Central memory CD8-positive, alpha-beta T cell (primary cell): Measurements from ENCODE around the gene IL17RB.

Experiments
- ATAC-seq: fragments of 150-1000 bp; cut with Tn5 transposase; replicated peaks from 2 replicates; pipeline ENCODE4 v1.10.0; 2022; ENCODE audit warnings: mild to moderate bottlenecking, moderate FRiP score, moderate number of reproducible peaks; ENCODE audit not compliant: poor library complexity, severe bottlenecking; ENCODE audit errors: extremely low read depth
- DNase-seq, 2 donors: peaks; one replicate each; pipeline ENCODE4 v3.0.0; 2021; ENCODE audit warnings: low spot score in 2 of 2
- H3K27ac Mint-ChIP-seq: one replicate; pipeline ENCODE4 v1.8.0; 2022; ENCODE audit warnings: low read depth, mild to moderate bottlenecking, moderate library complexity, mixed read lengths
- H3K27me3 Mint-ChIP-seq: one replicate; pipeline ENCODE4 v1.8.0; 2022; ENCODE audit warnings: mixed read lengths
- H3K36me3 Mint-ChIP-seq: one replicate; pipeline ENCODE4 v1.8.0; 2022; ENCODE audit warnings: mild to moderate bottlenecking, moderate library complexity, mixed read lengths; ENCODE audit not compliant: insufficient read depth
- H3K4me1 Mint-ChIP-seq: one replicate; pipeline ENCODE4 v1.8.0; 2022; ENCODE audit warnings: mixed read lengths
- H3K4me3 Mint-ChIP-seq: one replicate; pipeline ENCODE4 v1.8.0; 2022; ENCODE audit warnings: mild to moderate bottlenecking, moderate library complexity, mixed read lengths
- H3K9me3 Mint-ChIP-seq: one replicate; pipeline ENCODE4 v1.8.0; 2022; ENCODE audit warnings: mixed read lengths

Gene IL17RB

DNA sequence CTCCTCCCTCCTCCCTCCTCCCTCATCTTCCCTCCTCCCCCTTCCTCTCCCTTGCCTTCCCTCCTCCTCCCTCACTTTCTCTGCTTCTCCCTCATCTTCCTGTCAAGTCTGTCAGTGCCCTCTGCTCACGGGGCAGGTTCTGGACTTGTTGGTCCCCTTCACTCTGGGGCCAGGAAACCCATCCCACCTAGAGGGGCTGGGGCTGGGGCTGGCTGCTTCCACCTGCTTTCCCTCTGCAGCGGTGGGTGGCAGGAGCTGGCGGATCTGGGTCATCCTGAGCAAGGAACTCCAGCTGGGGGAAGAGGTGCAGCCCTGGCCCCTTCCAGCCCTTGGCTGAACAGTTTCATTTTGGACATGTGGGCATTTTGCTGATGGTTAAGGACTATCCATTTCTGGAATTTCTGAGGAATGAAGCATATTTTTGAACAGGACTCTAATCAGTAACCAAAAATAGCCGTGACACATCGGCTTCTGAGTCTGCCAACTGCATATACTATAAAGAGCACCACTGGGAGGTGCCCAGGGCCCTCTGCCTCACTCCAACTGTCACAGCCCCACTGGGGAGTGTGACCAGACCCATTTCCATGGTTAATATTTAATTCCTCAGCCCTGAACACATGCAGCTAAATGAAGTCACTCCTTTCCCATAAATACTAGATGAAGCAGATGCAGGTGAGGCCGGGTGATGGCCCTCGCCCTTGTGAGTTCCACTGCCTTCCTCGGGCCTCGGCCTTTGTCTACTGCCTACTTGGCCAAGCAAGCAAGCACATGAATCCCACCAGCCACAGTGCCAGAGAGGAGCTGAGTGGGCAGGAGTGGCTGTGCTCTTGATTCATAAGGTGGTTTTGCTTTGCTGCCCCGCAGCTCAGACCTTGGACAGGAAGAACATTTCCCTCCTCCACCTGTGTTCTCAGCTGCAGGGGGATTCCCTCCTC lies 39.9 kb upstream of the IL17RB start:
- Mint-ChIP-seq H3K4me3 (no peak overlapping the region), H3K36me3 (peaks cover 1% of the 10 kb centered on the region), H3K27ac (no peak overlapping the region), H3K27me3 (peaks cover 36% of the 10 kb centered on the region), H3K4me1 (no peaks in the 10 kb centered on the region), H3K9me3 (no peaks in the 10 kb centered on the region)
- ATAC-seq = no peak
- DNase-seq = no peak

DNA sequence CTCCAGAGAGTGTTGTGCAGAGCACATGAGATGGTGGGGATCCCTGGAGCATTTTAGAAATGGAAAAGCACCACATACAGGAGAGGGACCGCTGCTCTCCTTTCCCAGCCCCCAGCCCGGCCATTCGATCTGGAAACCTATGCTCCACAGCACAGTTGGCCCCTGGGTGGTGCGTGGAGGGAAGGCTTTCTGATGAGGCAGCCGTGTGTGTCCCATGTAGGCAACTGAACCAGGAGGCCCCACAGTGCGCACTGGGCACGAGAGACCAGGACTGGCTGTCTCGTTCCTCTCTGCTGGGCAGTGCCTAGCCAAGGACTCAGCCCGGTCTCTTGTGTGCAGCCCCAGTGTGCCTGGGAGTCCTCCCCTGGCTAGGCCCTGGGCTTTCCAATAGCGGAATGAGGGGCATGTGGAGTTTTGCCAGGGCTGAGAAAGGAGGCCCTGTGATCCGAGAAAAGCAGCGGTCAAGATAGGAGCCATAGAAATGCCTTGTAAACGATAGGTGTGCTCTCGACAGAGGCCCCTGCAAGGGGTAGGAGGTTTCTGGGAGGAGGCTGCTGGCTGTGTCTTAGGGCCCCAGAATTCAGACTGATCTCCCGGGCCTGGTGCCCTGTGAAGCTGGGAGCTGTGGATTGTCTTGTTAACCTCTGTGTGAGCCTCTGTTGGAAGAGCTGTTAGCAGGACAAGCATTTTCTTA lies 39.1 kb upstream of the IL17RB start:
- H3K4me3 Mint-ChIP-seq = no peak overlapping the region
- H3K36me3 Mint-ChIP-seq = peaks cover 1% of the 10 kb centered on the region
- peaks cover 36% of the 10 kb centered on the region for H3K27me3 Mint-ChIP-seq
- H3K9me3 Mint-ChIP-seq = no peaks in the 10 kb centered on the region
- H3K27ac Mint-ChIP-seq = no peak overlapping the region
- no peak for DNase-seq
- no peaks in the 10 kb centered on the region for H3K4me1 Mint-ChIP-seq
- ATAC-seq = no peak

DNA sequence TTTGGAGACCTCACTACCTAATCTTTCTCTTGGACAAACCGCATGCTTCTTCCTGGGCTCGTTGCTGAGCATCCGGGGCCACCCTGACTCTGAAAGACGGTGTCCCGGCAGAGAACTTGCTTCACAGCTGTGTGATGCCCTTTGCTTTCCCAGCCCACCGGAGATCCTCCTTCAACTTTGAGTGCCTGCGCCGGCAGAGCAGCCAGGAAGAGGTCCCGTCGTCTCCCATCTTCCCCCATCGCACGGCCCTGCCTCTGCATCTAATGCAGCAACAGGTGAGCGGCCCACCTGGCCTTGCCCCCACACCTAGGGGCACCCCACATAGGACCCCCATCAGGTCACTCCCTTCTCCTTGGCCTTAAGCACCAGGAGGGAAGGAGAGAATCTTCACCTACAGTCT lies 37.9 kb upstream of the IL17RB start:
- Mint-ChIP-seq H3K4me1 (no peaks in the 10 kb centered on the region), H3K9me3 (no peaks in the 10 kb centered on the region), H3K27me3 (peaks cover 36% of the 10 kb centered on the region), H3K4me3 (no peak overlapping the region), H3K36me3 (peaks cover 3% of the 10 kb centered on the region), H3K27ac (no peak overlapping the region)
- ATAC-seq = no peak
- no peak for DNase-seq

DNA sequence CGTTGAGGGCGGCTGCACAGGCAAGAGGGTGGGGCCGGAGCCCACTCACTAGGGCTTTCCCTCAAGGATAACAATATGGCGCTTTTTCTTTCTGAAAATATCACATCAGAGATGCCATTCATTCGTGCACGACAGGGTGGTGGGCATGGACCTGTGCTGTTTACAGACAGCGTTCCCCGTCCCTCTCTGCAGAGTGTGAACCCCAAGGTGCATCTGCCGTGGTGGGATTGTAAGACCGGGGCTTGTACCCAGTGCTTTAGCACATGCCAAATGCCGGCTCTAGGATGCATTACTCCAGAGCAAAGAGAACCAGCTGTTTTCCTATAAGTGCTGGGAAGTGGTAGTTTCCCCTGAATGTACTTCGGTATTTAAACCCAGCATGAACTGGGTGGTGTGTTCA lies 37.1 kb upstream of the IL17RB start:
- no peak overlapping the region for H3K27ac Mint-ChIP-seq
- ATAC-seq (no peak), DNase-seq (no peak)
- H3K4me3 Mint-ChIP-seq = no peak overlapping the region
- H3K4me1 Mint-ChIP-seq = no peaks in the 10 kb centered on the region
- H3K9me3 Mint-ChIP-seq = no peaks in the 10 kb centered on the region
- peaks cover 3% of the 10 kb centered on the region for H3K36me3 Mint-ChIP-seq
- H3K27me3 Mint-ChIP-seq = peaks cover 36% of the 10 kb centered on the region

- peaks cover 32% of the 10 kb centered on the region for H3K27me3 Mint-ChIP-seq
- no peak overlapping the region for H3K4me3 Mint-ChIP-seq
- ATAC-seq (no peak), DNase-seq (no peak)
- no peaks in the 10 kb centered on the region for H3K9me3 Mint-ChIP-seq
- H3K27ac Mint-ChIP-seq = no peak overlapping the region
- peaks cover 3% of the 10 kb centered on the region for H3K36me3 Mint-ChIP-seq
- no peaks in the 10 kb centered on the region for H3K4me1 Mint-ChIP-seq
Measured at GRCh38 chr3:53809764-53810400, 36.5 kb upstream of the IL17RB start.

DNA sequence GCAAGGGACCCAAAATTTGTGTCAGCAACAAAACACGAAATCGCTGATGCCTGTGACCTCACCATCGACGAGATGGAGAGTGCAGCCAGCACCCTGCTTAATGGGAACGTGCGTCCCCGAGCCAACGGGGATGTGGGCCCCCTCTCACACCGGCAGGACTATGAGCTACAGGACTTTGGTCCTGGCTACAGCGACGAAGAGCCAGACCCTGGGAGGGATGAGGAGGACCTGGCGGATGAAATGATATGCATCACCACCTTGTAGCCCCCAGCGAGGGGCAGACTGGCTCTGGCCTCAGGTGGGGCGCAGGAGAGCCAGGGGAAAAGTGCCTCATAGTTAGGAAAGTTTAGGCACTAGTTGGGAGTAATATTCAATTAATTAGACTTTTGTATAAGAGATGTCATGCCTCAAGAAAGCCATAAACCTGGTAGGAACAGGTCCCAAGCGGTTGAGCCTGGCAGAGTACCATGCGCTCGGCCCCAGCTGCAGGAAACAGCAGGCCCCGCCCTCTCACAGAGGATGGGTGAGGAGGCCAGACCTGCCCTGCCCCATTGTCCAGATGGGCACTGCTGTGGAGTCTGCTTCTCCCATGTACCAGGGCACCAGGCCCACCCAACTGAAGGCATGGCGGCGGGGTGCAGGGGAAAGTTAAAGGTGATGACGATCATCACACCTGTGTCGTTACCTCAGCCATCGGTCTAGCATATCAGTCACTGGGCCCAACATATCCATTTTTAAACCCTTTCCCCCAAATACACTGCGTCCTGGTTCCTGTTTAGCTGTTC lies 35.0 kb upstream of the IL17RB start:
- no peak overlapping the region for H3K27ac Mint-ChIP-seq
- DNase-seq (no peak), ATAC-seq (no peak)
- peaks cover 26% of the 10 kb centered on the region for H3K27me3 Mint-ChIP-seq
- no peaks in the 10 kb centered on the region for H3K9me3 Mint-ChIP-seq
- no peaks in the 10 kb centered on the region for H3K4me1 Mint-ChIP-seq
- peaks cover 3% of the 10 kb centered on the region for H3K36me3 Mint-ChIP-seq
- H3K4me3 Mint-ChIP-seq = no peak overlapping the region

GRCh38 chr3:53812434-53812833 lies 33.9 kb upstream of the IL17RB start:
- H3K4me3 Mint-ChIP-seq = no peak overlapping the region
- peaks cover 15% of the 10 kb centered on the region for H3K27me3 Mint-ChIP-seq
- peaks cover 3% of the 10 kb centered on the region for H3K36me3 Mint-ChIP-seq
- DNase-seq (no peak), ATAC-seq (no peak)
- no peak overlapping the region for H3K27ac Mint-ChIP-seq
- no peaks in the 10 kb centered on the region for H3K9me3 Mint-ChIP-seq
- no peaks in the 10 kb centered on the region for H3K4me1 Mint-ChIP-seq

DNA sequence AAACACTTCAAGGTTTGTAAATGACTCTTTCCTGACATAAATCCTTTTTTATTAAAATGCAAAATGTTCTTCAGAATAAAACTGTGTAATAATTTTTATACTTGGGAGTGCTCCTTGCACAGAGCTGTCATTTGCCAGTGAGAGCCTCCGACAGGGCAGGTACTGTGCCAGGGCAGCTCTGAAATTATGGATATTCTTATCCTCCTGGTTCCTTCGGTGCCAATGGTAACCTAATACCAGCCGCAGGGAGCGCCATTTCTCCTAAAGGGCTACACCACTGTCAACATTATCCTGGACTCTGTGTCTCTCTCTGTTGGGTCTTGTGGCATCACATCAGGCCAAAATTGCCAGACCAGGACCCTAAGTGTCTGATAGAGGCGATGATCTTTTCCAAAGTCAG lies 33.1 kb upstream of the IL17RB start:
- H3K27me3 Mint-ChIP-seq = peaks cover 8% of the 10 kb centered on the region
- H3K4me1 Mint-ChIP-seq = no peaks in the 10 kb centered on the region
- peaks cover 3% of the 10 kb centered on the region for H3K36me3 Mint-ChIP-seq
- ATAC-seq = no peak
- H3K9me3 Mint-ChIP-seq = no peaks in the 10 kb centered on the region
- H3K27ac Mint-ChIP-seq = no peak overlapping the region
- no peak overlapping the region for H3K4me3 Mint-ChIP-seq
- DNase-seq = no peak

DNA sequence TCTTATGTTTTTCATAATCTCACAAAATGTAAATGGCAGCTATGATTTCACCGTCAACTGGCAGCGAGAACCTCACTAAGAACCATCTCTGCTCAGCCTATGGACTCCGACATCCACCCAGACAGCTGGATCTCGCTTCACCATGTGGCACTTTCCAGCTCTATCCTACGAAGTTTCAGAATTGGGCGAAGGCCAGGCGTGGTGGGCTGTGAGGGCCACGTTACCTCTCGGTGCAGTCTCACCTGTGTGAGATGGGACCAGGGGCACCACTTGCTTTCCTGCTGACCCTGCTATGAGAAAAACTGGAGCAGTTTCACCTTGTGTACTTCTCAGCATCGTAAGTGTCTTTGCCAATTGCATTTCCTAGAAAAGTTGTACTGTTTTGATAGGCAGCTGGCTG lies 32.5 kb upstream of the IL17RB start:
- Mint-ChIP-seq H3K4me1 (no peaks in the 10 kb centered on the region), H3K36me3 (peaks cover 3% of the 10 kb centered on the region), H3K9me3 (no peaks in the 10 kb centered on the region), H3K4me3 (no peak overlapping the region), H3K27ac (no peak overlapping the region), H3K27me3 (peaks cover 2% of the 10 kb centered on the region)
- no peak for DNase-seq
- ATAC-seq = no peak

DNA sequence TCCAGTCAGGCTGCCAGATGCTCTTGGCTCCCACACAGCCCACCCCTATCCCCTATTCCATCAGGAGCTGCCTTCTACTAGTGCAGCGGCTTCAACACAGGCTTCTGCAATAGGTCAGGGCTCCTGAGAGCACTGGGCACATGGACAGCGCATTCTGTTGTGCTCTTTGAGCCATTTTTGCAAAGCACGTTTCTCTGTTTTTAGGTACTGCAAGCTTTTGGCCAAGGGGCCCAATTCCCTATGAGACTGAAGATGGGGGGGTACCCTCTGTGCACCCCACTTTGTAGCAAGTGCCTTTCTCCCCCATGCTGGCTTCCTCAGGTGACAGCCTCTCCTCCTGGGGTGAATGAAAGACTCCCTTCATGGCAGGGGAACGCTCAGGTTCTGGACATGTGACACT lies 31.3 kb upstream of the IL17RB start:
- DNase-seq = no peak
- no peaks in the 10 kb centered on the region for H3K4me1 Mint-ChIP-seq
- H3K27ac Mint-ChIP-seq = no peak overlapping the region

DNA sequence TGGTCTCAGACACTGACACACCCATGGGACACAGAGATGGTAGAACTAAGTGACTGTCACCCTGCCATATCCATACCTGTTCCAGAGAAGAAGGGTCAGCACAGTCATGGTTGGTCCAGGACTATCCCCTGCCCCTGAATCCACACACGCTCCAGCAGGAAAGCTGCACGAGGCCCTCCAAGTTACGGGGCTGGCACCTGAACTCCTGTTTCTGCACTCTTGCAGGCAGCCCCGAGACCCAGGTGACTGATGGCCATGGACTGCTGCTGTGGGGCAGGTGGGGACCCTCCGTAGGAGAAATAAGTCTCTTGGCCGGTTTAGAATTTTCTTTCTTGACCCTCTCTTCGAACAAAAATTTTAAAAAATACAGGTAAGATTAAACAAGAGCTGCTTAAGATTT lies 30.7 kb upstream of the IL17RB start:
- Mint-ChIP-seq H3K9me3 (no peaks in the 10 kb centered on the region), H3K27ac (no peak overlapping the region), H3K27me3 (no peaks in the 10 kb centered on the region), H3K4me3 (no peak overlapping the region), H3K36me3 (peaks cover 3% of the 10 kb centered on the region), H3K4me1 (no peaks in the 10 kb centered on the region)
- DNase-seq = no peak
- no peak for ATAC-seq

More for the DNA sequence above, 31.3 kb upstream of the IL17RB start:
- H3K4me3 Mint-ChIP-seq = no peak overlapping the region
- no peaks in the 10 kb centered on the region for H3K9me3 Mint-ChIP-seq
- peaks cover 3% of the 10 kb centered on the region for H3K36me3 Mint-ChIP-seq
- ATAC-seq = no peak
- H3K27me3 Mint-ChIP-seq = no peaks in the 10 kb centered on the region

- Mint-ChIP-seq H3K4me3 (no peak overlapping the region), H3K27ac (no peak overlapping the region), H3K4me1 (no peaks in the 10 kb centered on the region), H3K9me3 (no peaks in the 10 kb centered on the region), H3K36me3 (peaks cover 1% of the 10 kb centered on the region), H3K27me3 (no peaks in the 10 kb centered on the region)
- DNase-seq (no peak), ATAC-seq (no peak)
Measured at GRCh38 chr3:53816425-53816824, 29.9 kb upstream of the IL17RB start.
